HG03108 (cell line): ENCODE data around the gene KLHL21.

Experiments used
- ATAC-seq: cut with Tn5 transposase; IDR thresholded peaks from one replicate; pipeline ENCODE4 v1.9.1; 2021; ENCODE audit warnings: moderate library complexity; ENCODE audit not compliant: unreplicated experiment

The KLHL21 gene

GRCh38 chr1:6557597-6557996 is 45.1 kb downstream of the KLHL21 start:
- ATAC-seq = no peak

GRCh38 chr1:6554907-6555778 is 47.5 kb downstream of the KLHL21 start, which contains the start of gene TAS1R1:
Gene TAS1R1 (plus strand): TSS chr1:6555307. CDS start chr1:6555374, 67 bp downstream.
- ATAC-seq = no peak

GRCh38 chr1:6554031-6554906 is 48.4 kb downstream of the KLHL21 start, which contains the start of gene NOL9:
Gene NOL9 (minus strand): TSS chr1:6554513. CDS start chr1:6554502, 11 bp downstream.
- peak; percentile 93 for ATAC-seq

- ATAC-seq = no peak
These were observed 55.4 kb downstream of the KLHL21 start for GRCh38 chr1:6547301-6547700.

GRCh38 chr1:6546326-6546725 is 56.3 kb downstream of the KLHL21 start:
- no peak for ATAC-seq

GRCh38 chr1:6545276-6546112 is 57.2 kb downstream of the KLHL21 start:
- no peak for ATAC-seq

GRCh38 chr1:6544831-6545230 is 57.8 kb downstream of the KLHL21 start:
- no peak for ATAC-seq
